IMR-90 (cell line): ENCODE results near the gene PTPRG. TPM values are rescaled to one million over a fixed set of nuclear protein-coding genes. Genes with fewer than 3 reads are reported as not detected.

Experiments
- ATAC-seq: fragments of 200-7000 bp; cut with Tn5 transposase; 2 replicates; pipeline ENCODE4 v1.9.1; 2020; ENCODE audit warnings: low read depth, mild to moderate bottlenecking, moderate library complexity
- BruUV-seq: library from RNA; stranded (reverse); fragments of 400-500 nt; replicated peaks from 2 replicates; lab custom pipeline; 2021; lab: Mats Ljungman, UMichigan
- CTCF ChIA-PET: fragments of 300-600 bp; formaldehyde crosslinking; extraction: SDS; loops from one replicate; lab custom pipeline; 2021; ENCODE audit warnings: antibody characterized with exemption; lab: Yijun Ruan, JAX
- POLR2A ChIA-PET: fragments of 300-600 bp; sonication (Branson Sonifier 250); formaldehyde crosslinking; loops from one replicate; lab custom pipeline; 2022; ENCODE audit warnings: antibody characterized with exemption; ENCODE audit not compliant: unreplicated experiment; lab: Charles Lee
- DNase-seq: peaks from one replicate; pipeline ENCODE4 v3.0.0; 2013
- H2AFZ ChIP-seq: replicated peaks from 2 replicates; pipeline ENCODE3; 2013; ENCODE audit warnings: low read length, mild to moderate bottlenecking; ENCODE audit not compliant: poor library complexity
- H2AK5ac ChIP-seq: 2 replicates; pipeline ENCODE4 v1.6.1; 2013; ENCODE audit warnings: low read depth, low read length, inconsistent platforms
- H2AK9ac ChIP-seq: replicated peaks from 2 replicates; pipeline ENCODE3; 2013; ENCODE audit warnings: mild to moderate bottlenecking, low read depth, low read length, moderate library complexity; ENCODE audit not compliant: poor library complexity
- H2BK120ac ChIP-seq: 2 replicates; pipeline ENCODE4 v1.6.1; 2013; ENCODE audit warnings: low read depth, low read length, inconsistent platforms
- H2BK15ac ChIP-seq: 3 replicates; pipeline ENCODE4 v1.6.1; 2013; ENCODE audit warnings: low read depth, low read length, inconsistent platforms
- H2BK20ac ChIP-seq: 2 replicates; pipeline ENCODE4 v1.6.1; 2013; ENCODE audit warnings: low read depth, mild to moderate bottlenecking, inconsistent platforms, low read length, moderate library complexity
- H2BK5ac ChIP-seq: 2 replicates; pipeline ENCODE4 v1.6.1; 2013; ENCODE audit warnings: mild to moderate bottlenecking, low read depth, low read length, inconsistent platforms; ENCODE audit not compliant: poor library complexity, severe bottlenecking
- H3K14ac ChIP-seq: replicated peaks from 2 replicates; pipeline ENCODE4 v1.6.1; 2013; ENCODE audit warnings: low read depth, low read length, inconsistent platforms
- H3K18ac ChIP-seq: 2 replicates; pipeline ENCODE4 v1.6.1; 2013; ENCODE audit warnings: low read depth, low read length, control low read depth
- H3K23ac ChIP-seq: 2 replicates; pipeline ENCODE4 v1.6.1; 2013; ENCODE audit warnings: low read depth, low read length, inconsistent platforms
- H3K27ac ChIP-seq: 2 replicates; pipeline ENCODE4 v1.5.1; 2013; ENCODE audit warnings: mild to moderate bottlenecking, control low read depth, low read length; ENCODE audit not compliant: insufficient read depth
- H3K27me3 ChIP-seq: 2 replicates; pipeline ENCODE4 v1.6.1; 2013; ENCODE audit warnings: low read length; ENCODE audit not compliant: control insufficient read depth, insufficient read depth
- H3K36me3 ChIP-seq: 2 replicates; pipeline ENCODE4 v1.6.1; 2013; ENCODE audit warnings: low read length, mixed read lengths; ENCODE audit not compliant: control insufficient read depth, insufficient read depth
- H3K4ac ChIP-seq: 2 replicates; pipeline ENCODE4 v1.6.1; 2013; ENCODE audit warnings: low read depth, low read length, inconsistent platforms
- H3K4me1 ChIP-seq: 2 replicates; pipeline ENCODE4 v1.6.1; 2013; ENCODE audit warnings: low read length, mixed read lengths; ENCODE audit not compliant: control insufficient read depth, insufficient read depth
- H3K4me2 ChIP-seq: 2 replicates; pipeline ENCODE4 v1.6.1; 2013; ENCODE audit warnings: low read depth, mild to moderate bottlenecking, control low read depth, low read length, moderate library complexity
- H3K4me3 ChIP-seq: 2 replicates; pipeline ENCODE4 v1.5.1; 2013; ENCODE audit warnings: low read depth, mild to moderate bottlenecking, control low read depth, low read length, moderate library complexity; ENCODE audit not compliant: insufficient read depth
- H3K56ac ChIP-seq: 2 replicates; pipeline ENCODE4 v1.6.1; 2013; ENCODE audit warnings: low read length, inconsistent platforms; ENCODE audit not compliant: insufficient read depth; ENCODE audit errors: extremely low read depth
- H3K79me1 ChIP-seq, 2 experiments: 2 replicates each; pipeline ENCODE4 v1.6.1; 2013; ENCODE audit warnings: low read length in 2 of 2, inconsistent platforms in 1 of 2, low read depth in 1 of 2
- H3K9ac ChIP-seq: 2 replicates; pipeline ENCODE4 v1.6.1; 2013; ENCODE audit warnings: low read depth, low read length, control low read depth
- H3K9me1 ChIP-seq: 2 replicates; pipeline ENCODE4 v1.6.1; 2013; ENCODE audit warnings: low read length, inconsistent platforms; ENCODE audit not compliant: insufficient read depth
- H3K9me3 ChIP-seq: 2 replicates; pipeline ENCODE4 v1.6.1; 2013; ENCODE audit warnings: low read length; ENCODE audit not compliant: control insufficient read depth, insufficient read depth
- H4K20me1 ChIP-seq: 2 replicates; pipeline ENCODE4 v1.6.1; 2013; ENCODE audit warnings: low read length, inconsistent platforms; ENCODE audit not compliant: insufficient read depth
- H4K5ac ChIP-seq: 2 replicates; pipeline ENCODE4 v1.6.1; 2013; ENCODE audit warnings: mild to moderate bottlenecking, low read depth, low read length, control low read depth
- H4K8ac ChIP-seq, 2 experiments: 2 replicates each; pipeline ENCODE4 v1.6.1; 2013; ENCODE audit warnings: low read depth in 2 of 2, low read length in 2 of 2, control low read depth in 1 of 2, inconsistent platforms in 1 of 2
- H4K91ac ChIP-seq: 2 replicates; pipeline ENCODE4 v1.6.1; 2013; ENCODE audit warnings: low read depth, low read length, inconsistent platforms; ENCODE audit not compliant: insufficient read depth
- BHLHE40 ChIP-seq: fragments of 150-350 bp; IDR thresholded peaks from 2 replicates; pipeline ENCODE4 v1.6.1; 2016; ENCODE audit warnings: mild to moderate bottlenecking, low read depth, low read length
- CEBPB ChIP-seq: IDR thresholded peaks from 2 replicates; pipeline ENCODE4 v1.6.1; 2012; ENCODE audit warnings: low read depth, low read length, improper control_type of control experiment
- CHD1 ChIP-seq: IDR thresholded peaks from 2 replicates; pipeline ENCODE4 v1.6.1; 2012; ENCODE audit warnings: low read depth, low read length, improper control_type of control experiment
- CTCF ChIP-seq: conservative IDR thresholded peaks from 2 replicates; pipeline ENCODE4 v1.5.1; 2012; ENCODE audit warnings: mild to moderate bottlenecking, low read depth, low read length, improper control_type of control experiment
- ELK1 ChIP-seq: fragments of 150-350 bp; IDR thresholded peaks from 2 replicates; pipeline ENCODE4 v1.6.1; 2016; ENCODE audit warnings: low read depth, mild to moderate bottlenecking, low read length, moderate library complexity, borderline replicate concordance
- FOS ChIP-seq: fragments of 150-350 bp; IDR thresholded peaks from 2 replicates; pipeline ENCODE4 v1.6.1; 2016; ENCODE audit warnings: low read depth, low read length
- MAFK ChIP-seq: IDR thresholded peaks from 2 replicates; pipeline ENCODE4 v1.6.1; 2012; ENCODE audit warnings: low read depth, low read length, improper control_type of control experiment
- MAZ ChIP-seq: IDR thresholded peaks from 2 replicates; pipeline ENCODE4 v1.6.1; 2012; ENCODE audit warnings: low read depth, mild to moderate bottlenecking, low read length, improper control_type of control experiment, moderate library complexity, borderline replicate concordance
- MXI1 ChIP-seq: IDR thresholded peaks from 2 replicates; pipeline ENCODE4 v1.6.1; 2012; ENCODE audit warnings: low read depth, mild to moderate bottlenecking, low read length, moderate library complexity, borderline replicate concordance
- NFE2L2 ChIP-seq: fragments of 150-350 bp; IDR thresholded peaks from 2 replicates; pipeline ENCODE4 v1.6.1; 2016; ENCODE audit warnings: low read depth, mild to moderate bottlenecking, low read length
- POLR2A ChIP-seq: IDR thresholded peaks from 2 replicates; pipeline ENCODE4 v1.6.1; 2012; ENCODE audit warnings: mild to moderate bottlenecking, low read depth, low read length
- RAD21 ChIP-seq: IDR thresholded peaks from 2 replicates; pipeline ENCODE4 v1.6.1; 2012; ENCODE audit warnings: low read length, improper control_type of control experiment
- RCOR1 ChIP-seq: IDR thresholded peaks from 2 replicates; pipeline ENCODE4 v1.6.1; 2012; ENCODE audit warnings: mild to moderate bottlenecking, low read length, improper control_type of control experiment; ENCODE audit not compliant: insufficient replicate concordance
- RFX5 ChIP-seq: IDR thresholded peaks from 2 replicates; pipeline ENCODE4 v1.8.0; 2012; ENCODE audit warnings: low read depth, mild to moderate bottlenecking, low read length, moderate library complexity
- SMC3 ChIP-seq: fragments of 150-350 bp; IDR thresholded peaks from 2 replicates; pipeline ENCODE4 v1.6.1; 2016; ENCODE audit warnings: low read depth, mild to moderate bottlenecking, antibody characterized with exemption, low read length, moderate library complexity
- USF2 ChIP-seq: fragments of 150-350 bp; IDR thresholded peaks from 2 replicates; pipeline ENCODE4 v1.6.1; 2017; ENCODE audit warnings: mild to moderate bottlenecking, antibody characterized with exemption, low read length, low read depth
- WGBS, 2 experiments: methylation state at CpG; one replicate each; pipeline versions ENCODE4 v1.1.5 to v1.1.7; 2013; ENCODE audit warnings: missing lambda C conversion rate in 2 of 2; ENCODE audit not compliant: insufficient read length in 1 of 2; ENCODE audit errors: extremely low coverage in 2 of 2; 5-methylcytosine and 5-hydroxymethylcytosine counted together
- dilution Hi-C: fragments of 300-500 bp; cut with HindIII; formaldehyde crosslinking; loops from one replicate; pipeline ENCODE4 v1.14.3; 2018; ENCODE audit warnings: low sequenced_read_pairs; ENCODE audit not compliant: unreplicated experiment
- in situ Hi-C: fragments of 300-500 bp; cut with MboI; formaldehyde crosslinking; loops from 3 replicates; pipeline ENCODE4 v1.14.3; 2019; ENCODE audit warnings: low sequenced_read_pairs, inconsistent platforms, mixed read lengths
- intact Hi-C: fragments of 100-400 bp; cut with micrococcal nuclease; formaldehyde crosslinking; loops from 2 replicates; pipeline ENCODE4 v1.10.0; 2022
- polyA plus RNA-seq, 3 experiments: library from polyadenylated mRNA; depleted of rRNA; stranded (reverse); fragments of >200 nt; gene quantifications; 2 replicates each; pipeline ENCODE4 v1.2.3, GENCODE V29; 2012; ENCODE audit warnings: low replicate concordance in 1 of 3
- total RNA-seq: library from RNA; depleted of rRNA; stranded (reverse); fragments of >200 nt; gene quantifications from 2 replicates; pipeline ENCODE4 v1.2.3, GENCODE V29; 2012

PTPRG gene
- total and polyA plus RNA-seq, 2 of the 4 experiments (the other 2 are of a cell fraction): 7.7 to 31.0 TPM

GRCh38 chr3:61777483-61777882 is 216.1 kb downstream of the PTPRG start:
- Histone ChIP-seq H4K8ac (no peak overlapping the region), H3K9ac (no peak overlapping the region), H4K5ac (no peak overlapping the region), H3K9me1 (peaks cover 9% of the 10 kb centered on the region; the same call in 1 of the 2 replicates), H3K9me3 (no peaks in the 10 kb centered on the region), H2AK9ac (no peak overlapping the region), H3K4me2 (no peak overlapping the region), H3K56ac (no peak overlapping the region), H2BK120ac (no peak overlapping the region), H2AK5ac (no peak overlapping the region), H4K20me1 (peaks cover 14% of the 10 kb centered on the region), H2BK5ac (no peak overlapping the region), H3K4me1 (peaks cover 4% of the 10 kb centered on the region; the same call in 1 of the 2 replicates), H3K4ac (no peak overlapping the region), H2BK15ac (no peak overlapping the region), H3K36me3 (no peaks in the 10 kb centered on the region), H2AFZ (no peak overlapping the region), H3K18ac (no peak overlapping the region), H3K14ac (no peak overlapping the region), H3K79me1 (peaks cover 9 to 40% of the 10 kb centered on the region in 2 experiments), H3K23ac (no peak overlapping the region), H3K27me3 (no peaks in the 10 kb centered on the region), H3K4me3 (no peak overlapping the region), H3K27ac (no peak overlapping the region), H4K91ac (no peak overlapping the region), H2BK20ac (no peak overlapping the region)
- DNase-seq (no peak), ATAC-seq (no peak)
- in situ Hi-C loops (no loop called here), dilution Hi-C loops (no loop called here), intact Hi-C loops (loop anchor here (5.0 kb wide), 1 partner anchor 1565 kb away; no protein-coding TSS in a partner anchor)
- no peak for TF ChIP-seq FOS
- no peak for TF ChIP-seq CTCF
- no peak for TF ChIP-seq MXI1
- no peak for TF ChIP-seq ELK1
- TF ChIP-seq CHD1: no peak
- no peak for TF ChIP-seq MAFK
- no peak for TF ChIP-seq USF2
- TF ChIP-seq RCOR1: no peak
- TF ChIP-seq SMC3: no peak
- TF ChIP-seq CEBPB: no peak
- TF ChIP-seq BHLHE40: no peak
- no peak for TF ChIP-seq NFE2L2
- no peak for TF ChIP-seq POLR2A
- no peak for TF ChIP-seq RFX5
- TF ChIP-seq RAD21: no peak
- TF ChIP-seq MAZ: no peak
- CTCF ChIA-PET: no interaction called here
- no TSS peak for BruUV-seq
- POLR2A ChIA-PET: no interaction called here
- WGBS, 2 experiments: 61% methylated on average over 3 of the region's 6 CpGs; no CpG with 5 or more reads in 1 of the 2 experiments
